ENCODE results near the gene UBALD1. TPM values are rescaled to one million over a fixed set of nuclear protein-coding genes. Genes with fewer than 3 reads are reported as not detected.

The UBALD1 gene
- total and polyA plus RNA-seq, 4 donors, result 6.6 to 43.2 (median 29.4) TPM

DNA sequence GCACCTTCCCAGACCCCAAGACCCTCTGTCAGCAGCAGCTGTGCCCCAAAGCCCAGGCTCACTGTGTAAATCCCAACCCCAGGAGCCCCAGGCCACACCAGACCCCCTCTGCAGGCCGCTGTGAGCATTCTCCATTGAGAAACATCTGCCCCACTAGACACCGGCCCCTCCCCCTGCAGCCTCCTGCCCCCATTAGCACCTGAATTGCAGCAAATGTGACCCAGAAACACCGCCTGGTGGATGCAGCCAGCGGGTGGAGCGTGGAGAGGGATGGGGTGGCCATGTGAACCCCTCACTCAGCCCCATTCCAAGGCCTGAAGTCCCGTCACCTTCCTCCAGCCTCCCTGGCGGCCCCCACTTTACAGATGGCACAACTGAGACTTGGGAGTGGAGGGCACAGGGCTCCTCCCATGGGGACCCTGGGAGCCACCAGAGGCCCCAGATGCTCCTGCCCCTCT, 2.2 kb downstream of the UBALD1 start:
- H3K9ac ChIP-seq (ENCODE audit: insufficient read depth in 1 of 2, low read length in 2 of 2), result no peak overlapping the region
- H3K9me3 ChIP-seq (ENCODE audit: control insufficient read depth in 4 of 4, insufficient read depth in 3 of 4, low read length in 3 of 4), result no peaks in the 10 kb centered on the region
- peaks cover 0 to 36% (median 9%) of the 10 kb centered on the region in 5 donors for H3K4me1 ChIP-seq (ENCODE audit: control insufficient read depth in 5 of 5, insufficient read depth in 5 of 5, low read length in 5 of 5)
- no peak overlapping the region for H3K27ac ChIP-seq (ENCODE audit: low read depth in 1 of 2, low read length in 1 of 2)
- no peaks in the 10 kb centered on the region for H3K27me3 ChIP-seq (ENCODE audit: control insufficient read depth in 3 of 3, insufficient read depth in 3 of 3, low read length in 2 of 3)
- TF ChIP-seq, protein P1, sequence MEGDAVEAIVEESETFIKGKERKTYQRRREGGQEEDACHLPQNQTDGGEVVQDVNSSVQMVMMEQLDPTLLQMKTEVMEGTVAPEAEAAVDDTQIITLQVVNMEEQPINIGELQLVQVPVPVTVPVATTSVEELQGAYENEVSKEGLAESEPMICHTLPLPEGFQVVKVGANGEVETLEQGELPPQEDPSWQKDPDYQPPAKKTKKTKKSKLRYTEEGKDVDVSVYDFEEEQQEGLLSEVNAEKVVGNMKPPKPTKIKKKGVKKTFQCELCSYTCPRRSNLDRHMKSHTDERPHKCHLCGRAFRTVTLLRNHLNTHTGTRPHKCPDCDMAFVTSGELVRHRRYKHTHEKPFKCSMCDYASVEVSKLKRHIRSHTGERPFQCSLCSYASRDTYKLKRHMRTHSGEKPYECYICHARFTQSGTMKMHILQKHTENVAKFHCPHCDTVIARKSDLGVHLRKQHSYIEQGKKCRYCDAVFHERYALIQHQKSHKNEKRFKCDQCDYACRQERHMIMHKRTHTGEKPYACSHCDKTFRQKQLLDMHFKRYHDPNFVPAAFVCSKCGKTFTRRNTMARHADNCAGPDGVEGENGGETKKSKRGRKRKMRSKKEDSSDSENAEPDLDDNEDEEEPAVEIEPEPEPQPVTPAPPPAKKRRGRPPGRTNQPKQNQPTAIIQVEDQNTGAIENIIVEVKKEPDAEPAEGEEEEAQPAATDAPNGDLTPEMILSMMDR (IDR thresholded peaks at IDR 0.05; ENCODE audit: control extremely low read depth, extremely low read depth), result no peak
- DNase-seq (no peak), ATAC-seq (ENCODE audit: insufficient read depth, low FRiP score) (no peak)
- no peak overlapping the region for H3K4me3 ChIP-seq
- 81 to 91% methylated on average over 7 of the region's 7 CpGs for WGBS, 2 donors
- H3K36me3 ChIP-seq (ENCODE audit: control insufficient read depth in 4 of 4, insufficient read depth in 4 of 4, low read length in 4 of 4), result peaks cover 0 to 25% (median 0%) of the 10 kb centered on the region in 4 donors

DNA sequence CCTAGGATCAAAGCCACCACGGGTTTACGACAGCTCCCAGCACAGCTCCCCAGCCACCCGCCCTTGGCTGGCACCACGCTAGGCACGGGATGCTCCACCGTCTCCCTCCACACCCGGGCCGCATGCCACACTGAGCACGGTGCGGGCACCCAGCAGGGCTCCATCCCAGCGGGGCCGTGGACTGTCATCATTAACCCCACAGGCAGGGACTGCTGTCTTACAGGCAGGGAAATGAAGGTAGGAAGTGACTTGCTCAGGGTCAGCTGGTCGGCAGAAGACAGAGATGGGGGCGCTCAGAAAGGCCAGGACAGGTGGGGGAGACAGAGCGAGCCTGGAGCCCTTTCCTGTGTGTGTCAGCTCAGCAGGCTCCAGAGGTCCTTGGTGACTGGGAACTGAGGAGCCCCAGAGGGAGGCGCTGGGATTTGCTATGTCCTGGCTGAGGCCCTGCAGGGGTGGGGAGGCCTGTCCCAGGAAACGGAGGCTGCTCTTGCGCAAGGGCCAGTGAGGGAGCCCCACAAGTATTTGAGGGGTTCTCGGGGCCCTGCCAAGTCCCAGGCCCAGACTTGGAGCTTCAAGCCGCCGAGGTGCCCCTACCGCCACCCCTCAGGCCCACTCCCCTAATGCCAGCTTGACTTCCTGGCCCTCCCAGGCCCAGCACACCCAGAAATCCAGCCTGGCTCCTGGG, 3.2 kb downstream of the UBALD1 start:
- Histone ChIP-seq H3K27me3 (ENCODE audit: control insufficient read depth in 3 of 3, insufficient read depth in 3 of 3, low read length in 2 of 3) (no peaks in the 10 kb centered on the region), H3K4me1 (ENCODE audit: control insufficient read depth in 5 of 5, insufficient read depth in 5 of 5, low read length in 5 of 5) (peaks cover 0 to 29% (median 9%) of the 10 kb centered on the region in 5 donors), H3K9me3 (ENCODE audit: control insufficient read depth in 4 of 4, insufficient read depth in 3 of 4, low read length in 3 of 4) (no peaks in the 10 kb centered on the region), H3K27ac (ENCODE audit: low read depth in 1 of 2, low read length in 1 of 2) (no peak overlapping the region), H3K9ac (ENCODE audit: insufficient read depth in 1 of 2, low read length in 2 of 2) (no peak overlapping the region), H3K36me3 (ENCODE audit: control insufficient read depth in 4 of 4, insufficient read depth in 4 of 4, low read length in 4 of 4) (peaks cover 0 to 25% (median 0%) of the 10 kb centered on the region in 4 donors), H3K4me3 (no peak overlapping the region)
- TF ChIP-seq, protein P1 (IDR thresholded peaks at IDR 0.05; ENCODE audit: control extremely low read depth, extremely low read depth), result no peak
- WGBS, 2 donors, result 73 to 79% methylated on average over 22 of the region's 22 CpGs
- no peak for DNase-seq
- ATAC-seq (ENCODE audit: insufficient read depth, low FRiP score), result no peak

DNA sequence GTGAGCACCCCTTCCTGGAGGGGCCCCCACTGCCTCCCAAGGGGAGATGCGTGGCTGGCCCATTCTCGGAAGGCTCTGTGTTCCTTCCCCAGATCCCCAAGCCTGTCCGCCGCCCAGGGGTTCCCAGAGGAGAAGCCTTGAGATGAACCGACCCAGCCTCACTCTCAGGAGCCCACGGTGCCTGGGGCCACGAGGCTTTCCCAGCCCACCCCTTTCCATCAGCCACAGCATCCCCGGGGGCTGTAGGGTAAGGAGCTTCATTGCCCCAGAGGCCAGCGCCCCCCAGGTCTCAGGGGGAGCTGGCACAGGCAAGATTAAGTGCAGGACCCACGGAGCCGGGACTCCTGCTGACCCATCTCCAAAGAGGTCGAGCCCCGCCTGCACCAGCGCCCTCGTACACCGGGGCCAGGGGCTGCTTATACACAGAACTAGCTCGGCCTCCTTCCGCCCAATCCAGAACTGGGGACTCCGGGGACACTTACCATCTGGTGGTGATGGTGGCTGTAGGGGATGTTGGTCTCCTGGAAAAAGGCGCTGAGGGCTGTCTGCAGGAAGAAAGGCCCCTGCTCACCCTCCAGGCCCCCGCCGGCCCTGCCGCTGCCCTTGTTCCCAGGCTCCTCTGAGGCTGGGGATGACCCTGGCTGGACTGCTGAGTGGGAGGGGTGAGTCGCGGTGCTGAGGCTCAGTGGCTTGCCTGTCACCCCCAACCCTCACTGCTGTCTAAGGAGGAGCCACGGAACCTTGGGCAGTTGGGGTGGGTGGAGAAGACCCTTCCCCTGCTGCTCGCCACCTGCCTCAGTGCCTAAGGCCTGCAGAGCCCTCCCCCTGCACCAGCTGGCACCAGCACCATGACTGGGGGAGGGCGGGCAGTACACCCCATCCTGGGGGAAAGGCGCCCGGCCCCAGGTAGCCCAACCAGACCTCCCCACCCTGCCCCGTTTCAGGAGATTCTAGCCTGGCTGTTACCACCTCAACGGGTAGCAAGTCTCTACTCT, 4.4 kb downstream of the UBALD1 start:
- TF ChIP-seq, protein P1 (IDR thresholded peaks at IDR 0.05; ENCODE audit: control extremely low read depth, extremely low read depth), result no peak
- 88% methylated on average over 32 of the region's 32 CpGs for WGBS, 2 donors
- H3K4me1 ChIP-seq (ENCODE audit: control insufficient read depth in 5 of 5, insufficient read depth in 5 of 5, low read length in 5 of 5), result peaks cover 0 to 22% (median 5%) of the 10 kb centered on the region in 5 donors
- H3K36me3 ChIP-seq (ENCODE audit: control insufficient read depth in 4 of 4, insufficient read depth in 4 of 4, low read length in 4 of 4), result peaks cover 0 to 25% (median 0%) of the 10 kb centered on the region in 4 donors
- no peak for DNase-seq
- no peak overlapping the region for H3K9ac ChIP-seq (ENCODE audit: insufficient read depth in 1 of 2, low read length in 2 of 2)
- no peaks in the 10 kb centered on the region for H3K27me3 ChIP-seq (ENCODE audit: control insufficient read depth in 3 of 3, insufficient read depth in 3 of 3, low read length in 2 of 3)
- no peak overlapping the region for H3K4me3 ChIP-seq
- H3K9me3 ChIP-seq (ENCODE audit: control insufficient read depth in 4 of 4, insufficient read depth in 3 of 4, low read length in 3 of 4), result no peaks in the 10 kb centered on the region
- no peak for ATAC-seq (ENCODE audit: insufficient read depth, low FRiP score)
- H3K27ac ChIP-seq (ENCODE audit: low read depth in 1 of 2, low read length in 1 of 2), result no peak overlapping the region
